ENCODE results near the gene BMAL1. TPM values are rescaled to one million over a fixed set of nuclear protein-coding genes. Genes with fewer than 3 reads are reported as not detected.
"Not testable (repeated sequence)": the region's sequence is repeated elsewhere in the genome, so short reads cannot be mapped to it uniquely, and the experiment has no call there.

Gene BMAL1
- total RNA-seq, 1 experiment from 2014 or later, result 14.3 TPM

DNA sequence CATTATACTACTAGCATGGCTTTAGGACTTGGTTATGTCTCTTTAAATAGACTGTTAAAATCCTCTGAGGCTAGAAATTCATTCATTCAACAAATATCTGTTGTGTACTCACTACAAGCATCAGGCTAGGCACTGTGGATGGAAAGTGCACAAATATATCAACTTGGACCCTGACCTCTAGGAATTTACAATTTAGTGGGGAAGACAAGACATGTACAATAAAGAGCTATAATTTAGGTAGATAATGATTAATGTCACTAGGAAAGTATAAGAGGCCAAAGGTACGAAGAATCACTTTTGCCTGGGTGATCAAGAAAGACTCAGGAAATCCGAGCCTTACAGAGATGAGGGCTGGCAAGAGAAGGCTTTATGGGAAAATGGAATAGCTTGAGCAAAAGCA, 25.6 kb upstream of the BMAL1 start:
- Histone ChIP-seq H3K4me3 (no peak overlapping the region), H3K9me3 (replicated peaks) (no peaks in the 10 kb centered on the region), H3K27me3 (replicated peaks) (no peaks in the 10 kb centered on the region), H3K27ac (no peak overlapping the region), H3K4me1 (replicated peaks) (peaks cover 8% of the 10 kb centered on the region), H3K36me3 (no peaks in the 10 kb centered on the region)
- DNase-seq (ENCODE audit: low read depth in 1 of 2, low spot score in 2 of 2), result peak in 1 of 2 experiments; percentile 5

- no peak overlapping the region for H3K4me3 ChIP-seq
- no peak overlapping the region for H3K27ac ChIP-seq
- DNase-seq (ENCODE audit: low read depth in 1 of 2, low spot score in 2 of 2), result peak in 1 of 2 experiments; percentile 10
- H3K9me3 ChIP-seq (replicated peaks), result no peaks in the 10 kb centered on the region
- peaks cover 8% of the 10 kb centered on the region for H3K4me1 ChIP-seq (replicated peaks)
- H3K27me3 ChIP-seq (replicated peaks), result no peaks in the 10 kb centered on the region
- H3K36me3 ChIP-seq, result no peaks in the 10 kb centered on the region
These were observed 25.2 kb upstream of the BMAL1 start for GRCh38 chr11:13252438-13252837.

- H3K9me3 ChIP-seq (replicated peaks), result no peaks in the 10 kb centered on the region
- no peak overlapping the region for H3K27ac ChIP-seq
- peaks cover 21% of the 10 kb centered on the region for H3K4me1 ChIP-seq (replicated peaks)
- no peak for DNase-seq (ENCODE audit: low read depth in 1 of 2, low spot score in 2 of 2)
- H3K36me3 ChIP-seq, result no peaks in the 10 kb centered on the region
- H3K4me3 ChIP-seq, result no peak overlapping the region
- H3K27me3 ChIP-seq (replicated peaks), result no peaks in the 10 kb centered on the region
These were observed 21.4 kb upstream of the BMAL1 start for GRCh38 chr11:13256216-13256615.

DNA sequence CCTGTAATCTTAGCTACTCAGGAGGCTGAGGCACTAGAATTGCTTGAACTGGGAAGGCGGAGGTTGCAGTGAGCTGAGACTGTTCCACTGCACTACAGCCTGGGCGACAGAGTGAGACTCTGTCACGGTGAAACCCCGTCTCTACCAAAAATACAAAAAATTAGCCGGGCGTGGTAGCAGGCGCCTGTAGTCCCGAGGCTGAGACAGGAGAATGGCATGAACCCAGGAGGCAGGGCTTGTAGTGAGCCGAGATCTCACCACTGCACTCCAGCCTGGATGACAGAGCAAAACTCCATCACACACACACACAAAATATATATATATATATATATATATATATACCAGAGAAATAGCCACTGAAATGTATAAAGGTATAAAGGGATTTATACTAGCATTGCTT, 19.5 kb upstream of the BMAL1 start:
- peaks cover 39% of the 10 kb centered on the region for H3K4me1 ChIP-seq (replicated peaks)
- not testable (repeated sequence) for H3K27ac ChIP-seq; H3K27me3 ChIP-seq (replicated peaks); H3K9me3 ChIP-seq (replicated peaks); H3K4me3 ChIP-seq; H3K36me3 ChIP-seq
- DNase-seq (ENCODE audit: low read depth in 1 of 2, low spot score in 2 of 2), result peak in 1 of 2 experiments; percentile 22

DNA sequence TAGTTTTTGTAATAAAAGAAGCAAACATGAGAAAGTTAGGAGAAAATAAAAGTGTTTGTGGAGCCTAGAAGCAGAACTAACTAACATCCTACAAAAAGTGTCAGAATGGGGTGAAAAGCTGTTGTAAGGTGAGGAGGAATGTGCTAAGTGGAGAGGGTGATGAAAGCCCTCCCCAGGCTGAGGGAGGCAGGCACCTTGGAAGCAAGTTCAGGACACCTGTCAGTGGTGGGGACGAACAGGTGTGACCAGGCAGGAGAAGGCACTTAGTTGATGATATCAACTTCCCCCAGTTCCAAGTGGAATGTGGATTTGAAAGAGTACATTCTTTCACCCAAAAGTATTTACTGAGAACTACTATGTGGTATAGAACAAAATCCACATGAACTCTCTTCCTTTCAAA, 18.7 kb upstream of the BMAL1 start:
- Histone ChIP-seq H3K4me1 (replicated peaks) (peaks cover 38% of the 10 kb centered on the region), H3K9me3 (replicated peaks) (no peaks in the 10 kb centered on the region), H3K36me3 (no peaks in the 10 kb centered on the region), H3K27ac (no peak overlapping the region), H3K4me3 (no peak overlapping the region), H3K27me3 (replicated peaks) (no peaks in the 10 kb centered on the region)
- DNase-seq (ENCODE audit: low read depth in 1 of 2, low spot score in 2 of 2), result peak in 1 of 2 experiments; percentile 20

- Histone ChIP-seq H3K27ac (no peak overlapping the region), H3K27me3 (replicated peaks) (no peaks in the 10 kb centered on the region), H3K4me1 (replicated peaks) (peaks cover 33% of the 10 kb centered on the region), H3K4me3 (no peak overlapping the region), H3K36me3 (no peaks in the 10 kb centered on the region), H3K9me3 (replicated peaks) (no peaks in the 10 kb centered on the region)
- DNase-seq (ENCODE audit: low read depth in 1 of 2, low spot score in 2 of 2), result peak in 1 of 2 experiments; percentile 15
These were observed 18.2 kb upstream of the BMAL1 start for GRCh38 chr11:13259374-13259773.

- H3K4me3 ChIP-seq, result no peak overlapping the region
- H3K9me3 ChIP-seq (replicated peaks), result no peaks in the 10 kb centered on the region
- H3K27ac ChIP-seq, result peak overlapping the region; percentile 92
- DNase-seq (ENCODE audit: low read depth in 1 of 2, low spot score in 2 of 2), result peak; percentile 26 to 43
- H3K4me1 ChIP-seq (replicated peaks), result peaks cover 33% of the 10 kb centered on the region
- H3K27me3 ChIP-seq (replicated peaks), result no peaks in the 10 kb centered on the region
- no peaks in the 10 kb centered on the region for H3K36me3 ChIP-seq
These were observed 17.2 kb upstream of the BMAL1 start for GRCh38 chr11:13260201-13260962.

DNA sequence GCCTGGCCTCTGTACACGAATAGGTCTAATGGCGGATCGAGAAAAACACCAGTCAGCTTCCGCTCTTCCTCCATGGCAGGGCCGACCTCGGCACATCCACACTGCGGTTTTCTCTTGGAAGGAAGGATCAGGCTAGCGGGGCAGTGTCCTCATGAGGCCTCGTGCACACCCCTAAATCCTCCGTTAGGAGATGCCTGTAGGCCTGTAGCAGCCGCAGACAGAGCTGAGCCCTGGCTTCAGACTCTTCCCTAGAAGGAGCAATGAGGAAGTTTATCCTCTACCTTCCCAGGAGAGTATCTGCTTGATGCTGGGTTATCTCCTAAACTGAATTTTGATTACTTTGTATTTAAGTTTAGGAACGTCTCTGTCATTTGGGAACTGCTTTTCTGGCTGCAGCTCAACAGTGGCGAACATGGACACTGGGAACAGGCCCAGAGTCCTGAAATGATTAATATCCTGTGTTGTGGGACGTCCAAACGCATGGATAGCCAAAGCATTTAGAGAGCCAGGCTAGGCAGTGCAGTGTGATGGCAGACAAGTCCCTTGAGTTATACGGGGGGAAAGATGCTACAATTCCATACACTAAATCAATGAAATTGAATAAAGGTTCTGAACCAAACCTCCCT, 16.5 kb upstream of the BMAL1 start:
- Histone ChIP-seq H3K4me3 (no peak overlapping the region), H3K36me3 (no peaks in the 10 kb centered on the region), H3K9me3 (replicated peaks) (no peaks in the 10 kb centered on the region), H3K4me1 (replicated peaks) (peaks cover 33% of the 10 kb centered on the region), H3K27ac (peak overlapping the region; percentile 92), H3K27me3 (replicated peaks) (no peaks in the 10 kb centered on the region)
- peak in 1 of 2 experiments; percentile 42 for DNase-seq (ENCODE audit: low read depth in 1 of 2, low spot score in 2 of 2)

- H3K27ac ChIP-seq, result peak overlapping the region; percentile 92
- no peaks in the 10 kb centered on the region for H3K27me3 ChIP-seq (replicated peaks)
- H3K9me3 ChIP-seq (replicated peaks), result no peaks in the 10 kb centered on the region
- DNase-seq (ENCODE audit: low read depth in 1 of 2, low spot score in 2 of 2), result peak; percentile 74 to 97
- H3K4me1 ChIP-seq (replicated peaks), result peaks cover 33% of the 10 kb centered on the region
- H3K4me3 ChIP-seq, result no peak overlapping the region
- no peaks in the 10 kb centered on the region for H3K36me3 ChIP-seq
These were observed 16.0 kb upstream of the BMAL1 start for GRCh38 chr11:13261591-13262061.

DNA sequence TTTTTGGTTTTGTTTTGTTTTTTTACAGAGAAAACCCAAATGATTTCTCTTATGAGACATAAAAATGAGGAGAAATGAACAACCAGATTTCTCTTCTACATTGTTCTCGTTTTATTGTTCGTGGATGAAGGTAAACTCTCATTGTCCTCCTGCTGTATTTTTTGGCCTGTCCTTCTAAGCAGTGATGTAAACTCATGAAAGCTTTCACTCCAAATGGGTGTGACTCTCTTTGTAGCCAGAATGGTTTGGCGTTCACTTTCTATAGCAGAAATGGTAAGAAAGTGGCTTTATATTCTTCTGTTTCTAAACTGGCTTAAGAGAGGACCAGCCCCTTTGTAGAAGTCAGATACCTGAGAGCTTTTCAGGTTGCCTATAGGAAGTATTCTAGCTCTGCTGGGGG, 15.5 kb upstream of the BMAL1 start:
- H3K27me3 ChIP-seq (replicated peaks), result no peaks in the 10 kb centered on the region
- no peak overlapping the region for H3K4me3 ChIP-seq

GRCh38 chr11:13268791-13269190, 8.8 kb upstream of the BMAL1 start:
- no peak for DNase-seq (ENCODE audit: low read depth in 1 of 2, low spot score in 2 of 2)
- Histone ChIP-seq H3K4me3 (no peak overlapping the region), H3K27me3 (replicated peaks) (peaks cover 24% of the 10 kb centered on the region; the same call in 1 of the 2 replicates), H3K27ac (no peak overlapping the region), H3K9me3 (replicated peaks) (no peaks in the 10 kb centered on the region), H3K36me3 (no peaks in the 10 kb centered on the region), H3K4me1 (replicated peaks) (no peaks in the 10 kb centered on the region)

More for the DNA sequence above, 15.5 kb upstream of the BMAL1 start:
- Histone ChIP-seq H3K27ac (peak overlapping the region; percentile 92), H3K36me3 (no peaks in the 10 kb centered on the region), H3K9me3 (replicated peaks) (no peaks in the 10 kb centered on the region), H3K4me1 (replicated peaks) (peaks cover 33% of the 10 kb centered on the region)
- peak in 1 of 2 experiments; percentile 26 for DNase-seq (ENCODE audit: low read depth in 1 of 2, low spot score in 2 of 2)

GRCh38 chr11:13269775-13270174, 7.8 kb upstream of the BMAL1 start:
- Histone ChIP-seq H3K4me3 (no peak overlapping the region), H3K27ac (no peak overlapping the region), H3K4me1 (replicated peaks) (no peaks in the 10 kb centered on the region), H3K9me3 (replicated peaks) (no peaks in the 10 kb centered on the region), H3K36me3 (no peaks in the 10 kb centered on the region), H3K27me3 (replicated peaks) (peaks cover 33% of the 10 kb centered on the region; the same call in 1 of the 2 replicates)
- DNase-seq (ENCODE audit: low read depth in 1 of 2, low spot score in 2 of 2), result peak in 1 of 2 experiments; percentile 8

DNA sequence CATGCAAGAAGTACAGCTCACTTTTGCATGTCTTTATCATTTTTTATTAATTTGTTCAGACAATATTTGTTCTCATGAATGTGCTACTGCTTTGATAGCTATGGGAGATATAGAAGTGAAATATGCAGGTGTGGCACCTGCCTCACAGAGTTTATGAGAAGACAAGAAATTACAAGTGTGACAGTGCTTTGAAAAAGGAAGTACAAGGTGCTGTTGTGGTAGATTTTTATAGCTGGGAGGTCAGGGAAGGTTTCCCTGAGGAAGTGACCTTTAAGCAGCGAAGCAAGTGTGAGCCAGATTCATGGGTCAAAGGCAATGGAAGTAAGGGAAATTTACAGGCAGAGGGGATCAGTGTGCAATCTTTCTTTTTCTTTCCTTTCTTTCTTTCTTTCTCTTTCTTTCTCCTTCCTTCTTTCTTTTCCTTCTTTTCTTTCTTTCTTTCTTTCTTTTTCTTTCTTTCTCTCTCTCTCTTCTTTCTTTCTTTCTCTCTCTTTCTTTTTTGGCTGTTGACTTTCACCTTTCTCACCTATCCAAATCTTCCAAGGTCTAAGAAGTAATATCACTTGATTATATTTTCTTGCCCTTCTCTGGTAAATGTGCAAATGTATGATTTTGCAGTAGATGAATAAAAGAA, 6.4 kb upstream of the BMAL1 start:
- Histone ChIP-seq H3K27ac (no peak overlapping the region), H3K4me1 (replicated peaks) (peaks cover 2% of the 10 kb centered on the region), H3K27me3 (replicated peaks) (peaks cover 39% of the 10 kb centered on the region; the same call in 1 of the 2 replicates), H3K36me3 (no peaks in the 10 kb centered on the region), H3K4me3 (no peak overlapping the region), H3K9me3 (replicated peaks) (no peaks in the 10 kb centered on the region)
- no peak for DNase-seq (ENCODE audit: low read depth in 1 of 2, low spot score in 2 of 2)

DNA sequence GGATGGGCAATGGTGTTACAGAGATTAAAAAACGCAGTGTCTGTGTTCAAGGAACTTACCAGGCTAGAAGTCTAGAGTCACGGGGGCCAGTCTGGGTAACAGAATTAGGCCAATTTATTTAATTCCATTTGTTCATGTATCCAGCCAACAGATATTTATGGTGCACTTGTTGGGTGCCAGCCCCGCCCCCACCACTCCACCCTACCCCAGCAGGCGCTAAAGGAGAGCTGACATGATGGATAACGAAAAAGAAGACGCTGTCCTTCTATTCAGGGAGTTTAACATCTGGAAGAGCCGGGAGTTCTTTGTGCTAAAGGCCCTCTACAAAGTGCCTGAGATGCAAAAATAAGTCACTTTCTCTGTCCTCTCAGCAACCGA, 1.1 kb upstream of the BMAL1 start:
- Histone ChIP-seq H3K27me3 (replicated peaks) (peaks cover 45% of the 10 kb centered on the region), H3K36me3 (peaks cover 8% of the 10 kb centered on the region), H3K4me3 (peak overlapping the region; percentile 96), H3K9me3 (replicated peaks) (no peaks in the 10 kb centered on the region; the same call in 1 of the 2 replicates), H3K27ac (no peak overlapping the region), H3K4me1 (replicated peaks) (peaks cover 20% of the 10 kb centered on the region)
- peak in 1 of 2 experiments; percentile 36 for DNase-seq (ENCODE audit: low read depth in 1 of 2, low spot score in 2 of 2)
